PC-3 (cell line): ENCODE measurements around the gene TAF1. TPM values are rescaled to one million over a fixed set of nuclear protein-coding genes. Genes with fewer than 3 reads are reported as not detected.

Source experiments
- ATAC-seq: fragments of 200-7000 bp; cut with Tn5 transposase; 2 replicates; pipeline ENCODE4 v1.9.1; 2020; ENCODE audit warnings: mild to moderate bottlenecking, moderate library complexity
- BruUV-seq: library from RNA; stranded (reverse); fragments of 400-500 nt; replicated peaks from 2 replicates; lab custom pipeline; 2021; lab: Mats Ljungman, UMichigan
- CTCF ChIA-PET: fragments of 300-600 bp; sonication (Branson Sonifier 250); formaldehyde crosslinking; loops from one replicate; lab custom pipeline; 2022; ENCODE audit warnings: antibody characterized with exemption; lab: Charles Lee
- POLR2A ChIA-PET: fragments of 300-600 bp; sonication (Branson Sonifier 250); formaldehyde crosslinking; loops from one replicate; lab custom pipeline; 2022; ENCODE audit warnings: antibody characterized with exemption; ENCODE audit not compliant: unreplicated experiment; lab: Charles Lee
- DNase-seq: peaks from one replicate; pipeline ENCODE4 v3.0.0-alpha.2; 2015
- H2AFZ ChIP-seq: fragments of 300-600 bp; sonication (generic); 2 replicates; pipeline ENCODE4 v1.6.0; 2016; ENCODE audit warnings: antibody characterized with exemption, low read length
- H3F3A ChIP-seq: fragments of 300-600 bp; sonication (generic); one replicate; pipeline ENCODE4 v1.6.0; 2017; ENCODE audit warnings: antibody characterized with exemption, low read length, control low read depth, mild to moderate bottlenecking; ENCODE audit not compliant: unreplicated experiment
- H3K27ac ChIP-seq: fragments of 300-600 bp; sonication (generic); 2 replicates; pipeline ENCODE4 v1.5.1; 2016; ENCODE audit warnings: mild to moderate bottlenecking, low read length
- H3K27me3 ChIP-seq: fragments of 300-600 bp; sonication (generic); 2 replicates; pipeline ENCODE4 v1.6.1; 2016; ENCODE audit warnings: low read length, mixed read lengths
- H3K36me3 ChIP-seq: fragments of 300-600 bp; sonication (generic); 2 replicates; pipeline ENCODE4 v1.6.1; 2016; ENCODE audit warnings: low read depth, mixed run types, low read length, mixed read lengths
- H3K4me1 ChIP-seq: fragments of 300-600 bp; sonication (generic); 2 replicates; pipeline ENCODE4 v1.5.1; 2016; ENCODE audit warnings: low read length; ENCODE audit not compliant: insufficient read depth
- H3K4me2 ChIP-seq: fragments of 300-600 bp; sonication (generic); 2 replicates; pipeline ENCODE4 v1.6.0; 2016; ENCODE audit warnings: low read length
- H3K4me3 ChIP-seq: fragments of 300-600 bp; sonication (generic); 2 replicates; pipeline ENCODE4 v1.5.1; 2016; ENCODE audit warnings: mild to moderate bottlenecking, low read length, mixed read lengths
- H3K79me2 ChIP-seq: fragments of 300-600 bp; sonication (generic); 2 replicates; pipeline ENCODE4 v1.6.1; 2017; ENCODE audit warnings: low read length, mixed read lengths
- H3K9ac ChIP-seq: fragments of 300-600 bp; sonication (generic); 2 replicates; pipeline ENCODE4 v1.6.0; 2016; ENCODE audit warnings: mild to moderate bottlenecking, low read length
- H3K9me2 ChIP-seq: fragments of 300-600 bp; sonication (generic); replicated peaks from 2 replicates; pipeline ENCODE4 v1.6.1; 2016; ENCODE audit warnings: mixed run types, low read length, mixed read lengths
- H3K9me3 ChIP-seq: fragments of 300-600 bp; sonication (generic); 2 replicates; pipeline ENCODE4 v1.6.1; 2016; ENCODE audit warnings: low read length, mixed read lengths
- H4K20me1 ChIP-seq: fragments of 300-600 bp; sonication (generic); 2 replicates; pipeline ENCODE4 v1.6.1; 2016; ENCODE audit warnings: low read length, mixed read lengths
- EZH2 ChIP-seq: fragments of 300-600 bp; sonication (generic); IDR thresholded peaks from one replicate; pipeline ENCODE4 v1.6.1; 2017; ENCODE audit warnings: antibody characterized with exemption, mild to moderate bottlenecking, low read length; ENCODE audit not compliant: unreplicated experiment
- EZH2phosphoT487 ChIP-seq: fragments of 300-600 bp; sonication (generic); IDR thresholded peaks from 2 replicates; pipeline ENCODE4 v1.6.1; 2018; ENCODE audit warnings: mild to moderate bottlenecking, antibody characterized with exemption, low read length, borderline replicate concordance
- intact Hi-C: fragments of 100-400 bp; cut with micrococcal nuclease; formaldehyde crosslinking; loops from 2 replicates; pipeline ENCODE4 v1.9.0; 2023
- total RNA-seq: library from RNA; depleted of rRNA; stranded (reverse); fragments of >200 nt; gene quantifications from 2 replicates; pipeline ENCODE4 v1.2.3, GENCODE V29; 2014
- TF ChIP-seq, protein P1 (sequence below): fragments of 300-600 bp; sonication (generic); conservative IDR thresholded peaks from 2 replicates; pipeline ENCODE4 v1.5.1; 2017; ENCODE audit warnings: antibody characterized with exemption, low read depth, mild to moderate bottlenecking, low read length

Gene TAF1
- total RNA-seq, 1 experiment from 2014 or later: 36.8 TPM

DNA sequence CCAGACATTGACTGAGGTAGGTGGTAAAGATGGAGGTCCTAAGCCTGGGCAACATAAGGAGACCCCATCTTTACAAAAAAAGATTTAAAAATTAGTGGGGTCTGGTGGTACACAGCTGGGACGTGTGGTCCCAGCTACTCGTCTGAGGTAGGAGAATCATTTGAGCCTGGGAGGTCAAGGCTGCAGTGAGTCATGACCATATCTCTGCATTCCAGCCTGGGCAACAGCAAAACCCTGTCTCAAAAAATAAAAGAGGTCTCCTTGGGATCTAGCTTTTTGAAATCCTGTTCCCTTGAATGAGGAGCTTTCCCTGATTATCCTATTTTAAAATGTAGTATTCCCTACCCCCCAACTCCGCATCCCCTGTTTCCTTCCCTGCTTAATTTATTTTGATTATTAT is 88.1 kb downstream of the TAF1 start:
- H3K9me2 ChIP-seq: no peaks in the 10 kb centered on the region
- H2AFZ ChIP-seq: no peak overlapping the region
- BruUV-seq: no TSS peak
- ChIA-PET CTCF (no interaction called here), POLR2A (no interaction called here)
- H3K36me3 ChIP-seq: peaks cover 32% of the 10 kb centered on the region
- H3K27me3 ChIP-seq: no peaks in the 10 kb centered on the region
- ATAC-seq: no peak
- H3K27ac ChIP-seq: no peak overlapping the region
- no peak overlapping the region for H3K9ac ChIP-seq
- H4K20me1 ChIP-seq: no peaks in the 10 kb centered on the region
- no peak overlapping the region for H3K4me3 ChIP-seq
- no peak for TF ChIP-seq EZH2
- no peak for TF ChIP-seq EZH2phosphoT487
- TF ChIP-seq, protein P1, sequence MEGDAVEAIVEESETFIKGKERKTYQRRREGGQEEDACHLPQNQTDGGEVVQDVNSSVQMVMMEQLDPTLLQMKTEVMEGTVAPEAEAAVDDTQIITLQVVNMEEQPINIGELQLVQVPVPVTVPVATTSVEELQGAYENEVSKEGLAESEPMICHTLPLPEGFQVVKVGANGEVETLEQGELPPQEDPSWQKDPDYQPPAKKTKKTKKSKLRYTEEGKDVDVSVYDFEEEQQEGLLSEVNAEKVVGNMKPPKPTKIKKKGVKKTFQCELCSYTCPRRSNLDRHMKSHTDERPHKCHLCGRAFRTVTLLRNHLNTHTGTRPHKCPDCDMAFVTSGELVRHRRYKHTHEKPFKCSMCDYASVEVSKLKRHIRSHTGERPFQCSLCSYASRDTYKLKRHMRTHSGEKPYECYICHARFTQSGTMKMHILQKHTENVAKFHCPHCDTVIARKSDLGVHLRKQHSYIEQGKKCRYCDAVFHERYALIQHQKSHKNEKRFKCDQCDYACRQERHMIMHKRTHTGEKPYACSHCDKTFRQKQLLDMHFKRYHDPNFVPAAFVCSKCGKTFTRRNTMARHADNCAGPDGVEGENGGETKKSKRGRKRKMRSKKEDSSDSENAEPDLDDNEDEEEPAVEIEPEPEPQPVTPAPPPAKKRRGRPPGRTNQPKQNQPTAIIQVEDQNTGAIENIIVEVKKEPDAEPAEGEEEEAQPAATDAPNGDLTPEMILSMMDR: no peak
- no peaks in the 10 kb centered on the region for H3K9me3 ChIP-seq
- no peak for DNase-seq
- no peaks in the 10 kb centered on the region for H3K79me2 ChIP-seq
- no peak overlapping the region for H3K4me2 ChIP-seq
- H3K4me1 ChIP-seq: no peaks in the 10 kb centered on the region
- no peaks in the 10 kb centered on the region for H3F3A ChIP-seq
- intact Hi-C loops: no loop called here

DNA sequence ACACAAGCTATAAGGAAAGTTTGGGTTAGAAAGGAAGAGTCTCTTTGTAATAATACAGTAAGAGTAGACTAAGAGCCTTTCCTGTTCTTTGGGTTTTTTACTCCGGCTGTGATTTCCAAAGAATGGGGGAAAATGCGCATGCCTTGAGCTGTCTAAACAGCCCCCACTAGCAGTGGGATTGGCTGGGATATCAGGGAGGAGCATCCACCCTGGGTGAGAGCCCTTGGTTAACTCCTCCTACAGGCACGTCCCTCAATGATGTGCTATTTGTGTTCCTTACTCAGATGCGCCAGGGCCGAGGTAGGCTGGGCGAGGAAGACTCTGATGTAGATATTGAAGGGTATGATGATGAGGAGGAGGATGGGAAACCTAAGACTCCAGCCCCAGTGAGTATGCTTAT is 92.7 kb downstream of the TAF1 start:
- DNase-seq (no peak), ATAC-seq (no peak)
- Histone ChIP-seq H3K9me2 (no peaks in the 10 kb centered on the region), H3K36me3 (peaks cover 64% of the 10 kb centered on the region), H3K9ac (no peak overlapping the region), H3K79me2 (no peaks in the 10 kb centered on the region), H4K20me1 (no peaks in the 10 kb centered on the region), H3K9me3 (no peaks in the 10 kb centered on the region), H3K4me2 (no peak overlapping the region), H3K4me1 (no peaks in the 10 kb centered on the region), H3K4me3 (no peak overlapping the region), H3F3A (no peaks in the 10 kb centered on the region), H2AFZ (no peak overlapping the region), H3K27ac (no peak overlapping the region), H3K27me3 (no peaks in the 10 kb centered on the region)
- CTCF ChIA-PET: no interaction called here
- POLR2A ChIA-PET: no interaction called here
- BruUV-seq: no TSS peak
- intact Hi-C loops: no loop called here
- TF ChIP-seq EZH2phosphoT487: no peak
- no peak for TF ChIP-seq EZH2
- TF ChIP-seq, protein P1: no peak

DNA sequence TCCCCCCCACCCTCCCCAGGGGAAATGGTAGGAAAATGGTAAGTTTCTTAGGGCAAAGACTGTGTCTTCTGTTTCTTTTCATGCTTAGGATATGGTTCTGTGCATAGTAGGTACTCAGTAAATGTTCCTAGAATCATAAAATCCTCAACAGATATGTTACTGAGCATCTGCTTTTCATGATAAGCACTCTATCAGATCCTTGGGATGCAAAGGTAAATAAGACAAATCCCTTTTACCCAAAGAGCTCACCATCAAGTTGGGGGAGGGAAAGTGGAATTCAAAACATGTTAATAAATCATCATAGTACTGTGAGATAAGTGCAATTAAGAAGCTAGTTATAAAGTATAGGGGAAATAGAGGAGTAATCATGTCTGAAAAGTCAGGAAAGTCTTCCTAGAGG is 98.8 kb downstream of the TAF1 start:
- POLR2A ChIA-PET: interaction anchor here (0.6 kb wide), 1 partner anchor 23 kb away, joined by 7 read pairs; no protein-coding TSS in a partner anchor
- no peak overlapping the region for H3K27ac ChIP-seq

More for the DNA sequence above, 98.8 kb downstream of the TAF1 start:
- CTCF ChIA-PET: no interaction called here
- no peak overlapping the region for H3K4me3 ChIP-seq
- no TSS peak for BruUV-seq
- H3K9me3 ChIP-seq: no peaks in the 10 kb centered on the region
- intact Hi-C loops: no loop called here
- TF ChIP-seq EZH2phosphoT487 (no peak), EZH2 (no peak)
- TF ChIP-seq, protein P1: no peak
- no peaks in the 10 kb centered on the region for H3K27me3 ChIP-seq
- H3K36me3 ChIP-seq: peaks cover 38% of the 10 kb centered on the region
- DNase-seq (no peak), ATAC-seq (no peak)
- no peak overlapping the region for H2AFZ ChIP-seq
- no peaks in the 10 kb centered on the region for H3K79me2 ChIP-seq
- no peaks in the 10 kb centered on the region for H4K20me1 ChIP-seq
- H3K4me2 ChIP-seq: no peak overlapping the region
- no peaks in the 10 kb centered on the region for H3K9me2 ChIP-seq
- no peaks in the 10 kb centered on the region for H3K4me1 ChIP-seq
- H3F3A ChIP-seq: no peaks in the 10 kb centered on the region
- no peak overlapping the region for H3K9ac ChIP-seq
